Ishikawa (cell line): ENCODE results near the gene MATN3.

Experiments used
- CEBPB ChIP-seq: IDR thresholded peaks from 2 replicates; pipeline ENCODE4 v1.6.1; 2012
- CREB1 ChIP-seq: IDR thresholded peaks from 2 replicates; pipeline ENCODE4 v1.6.1; 2012; ENCODE audit warnings: low read depth
- EGR1 ChIP-seq: IDR thresholded peaks from 2 replicates; pipeline ENCODE4 v1.6.1; 2012
- EP300 ChIP-seq: IDR thresholded peaks from 2 replicates; pipeline ENCODE4 v1.6.1; 2012; ENCODE audit warnings: borderline replicate concordance
- FOXM1 ChIP-seq: IDR thresholded peaks from 2 replicates; pipeline ENCODE4 v1.6.1; 2012; ENCODE audit warnings: low read depth, borderline replicate concordance
- MAX ChIP-seq: IDR thresholded peaks from 2 replicates; pipeline ENCODE4 v1.6.1; 2012
- NFIC ChIP-seq: IDR thresholded peaks from 2 replicates; pipeline ENCODE4 v1.6.1; 2012
- RAD21 ChIP-seq: IDR thresholded peaks from 2 replicates; pipeline ENCODE4 v1.6.1; 2012; ENCODE audit warnings: low read depth
- REST ChIP-seq: IDR thresholded peaks from 2 replicates; pipeline ENCODE4 v1.6.1; 2012; ENCODE audit warnings: low read depth, mild to moderate bottlenecking
- TAF1 ChIP-seq: IDR thresholded peaks from 2 replicates; pipeline ENCODE4 v1.6.1; 2012; ENCODE audit warnings: low read depth, mild to moderate bottlenecking
- TCF12 ChIP-seq: IDR thresholded peaks from 2 replicates; pipeline ENCODE4 v1.6.1; 2012; ENCODE audit warnings: low read depth
- TEAD4 ChIP-seq: IDR thresholded peaks from 2 replicates; pipeline ENCODE4 v1.6.1; 2012
- USF1 ChIP-seq: IDR thresholded peaks from 2 replicates; pipeline ENCODE4 v1.6.1; 2012
- YY1 ChIP-seq: IDR thresholded peaks from 2 replicates; pipeline ENCODE4 v1.6.1; 2012; ENCODE audit warnings: low read depth
- ZBTB7A ChIP-seq: IDR thresholded peaks from 2 replicates; pipeline ENCODE4 v1.6.1; 2012; ENCODE audit warnings: low read depth

Gene MATN3

DNA sequence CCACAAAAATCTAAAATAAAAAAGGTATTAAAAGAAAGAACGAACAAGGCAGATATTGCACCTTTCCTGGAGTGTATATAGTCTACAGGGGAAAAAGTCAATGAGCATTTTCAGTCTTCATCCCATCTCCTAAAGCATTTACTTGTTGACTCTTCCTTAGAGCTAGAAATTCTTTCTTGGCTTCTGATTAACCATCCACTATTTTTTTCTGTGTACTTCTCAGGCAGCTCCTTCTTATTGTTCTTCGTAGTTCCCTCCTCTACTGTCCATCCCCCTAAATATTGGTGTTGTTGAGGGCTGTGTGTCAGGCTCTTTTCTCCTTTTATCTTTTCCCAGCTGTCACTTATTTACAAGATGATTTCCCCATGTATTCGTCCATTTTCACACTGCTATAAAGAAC is 42.5 kb upstream of the MATN3 start:
- TF ChIP-seq RAD21 (no peak), CREB1 (no peak), TAF1 (no peak), EP300 (no peak), TEAD4 (no peak), CEBPB (no peak), TCF12 (no peak), MAX (no peak)

- TF ChIP-seq FOXM1 (no peak), TCF12 (no peak), CEBPB (no peak), TEAD4 (no peak), YY1 (no peak), EP300 (no peak), MAX (no peak), CREB1 (no peak), RAD21 (no peak), TAF1 (no peak)
These were observed 41.7 kb upstream of the MATN3 start for GRCh38 chr2:20054119-20054518.

GRCh38 chr2:20052861-20053281 is 40.4 kb upstream of the MATN3 start:
- TF ChIP-seq FOXM1 (0 out of 2 replicates have a peak, but pooled peaks have one; percentile 18), EGR1 (peak; percentile 91), ZBTB7A (no peak), USF1 (no peak)

DNA sequence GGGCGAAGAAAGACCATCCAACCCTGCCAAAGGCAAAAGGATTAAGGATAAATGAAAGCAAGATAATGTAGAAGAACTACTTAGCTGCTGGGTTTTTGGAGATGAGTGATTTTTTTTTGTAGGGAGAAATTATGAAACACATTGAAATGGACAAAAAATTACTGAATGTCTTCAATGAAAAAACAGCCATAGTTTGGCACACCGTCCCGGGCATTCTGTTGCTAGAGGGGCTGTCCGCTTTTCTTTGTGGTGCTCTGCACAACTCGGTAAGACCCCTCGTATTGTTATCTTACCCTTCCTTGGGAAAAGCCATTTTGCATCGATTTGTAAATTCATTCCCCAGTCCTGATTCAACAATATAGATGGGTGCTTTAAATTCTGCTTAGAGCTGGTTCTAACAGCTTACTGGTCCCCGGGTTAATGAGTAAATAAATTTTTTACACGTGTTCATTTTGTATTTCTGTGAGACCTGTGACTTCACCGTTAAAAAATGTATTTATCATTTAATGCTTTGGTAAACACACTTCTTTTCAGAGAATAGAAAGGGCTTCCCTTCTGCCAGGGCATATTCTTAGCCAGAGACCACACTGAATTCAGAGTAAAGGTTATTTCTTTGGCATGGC is 39.9 kb upstream of the MATN3 start:
- TF ChIP-seq TAF1 (no peak), TEAD4 (no peak), ZBTB7A (0 out of 2 replicates have a peak, but pooled peaks have one; percentile 12)

- TF ChIP-seq RAD21 (no peak), TEAD4 (no peak), FOXM1 (no peak), TCF12 (peak; percentile 55; the same call in 1 of the 2 replicates), TAF1 (peak; percentile 79), REST (no peak), USF1 (peak; percentile 88), CREB1 (peak; percentile 84), NFIC (peak; percentile 35; the same call in 1 of the 2 replicates), ZBTB7A (no peak; the same call in 1 of the 2 replicates), CEBPB (no peak), EP300 (no peak), EGR1 (peak; percentile 75; the same call in 1 of the 2 replicates), MAX (peak; percentile 67), YY1 (0 out of 2 replicates have a peak, but pooled peaks have one; percentile 38)
These were observed 39.2 kb upstream of the MATN3 start, which contains the start of gene LAPTM4A for GRCh38 chr2:20051532-20052228. Gene LAPTM4A (minus strand): TSS chr2:20051628. CDS start chr2:20051520, 108 bp downstream.

GRCh38 chr2:20050646-20051531 is 38.4 kb upstream of the MATN3 start:
- TF ChIP-seq TCF12: no peak
- no peak for TF ChIP-seq USF1
- no peak for TF ChIP-seq EGR1
- TF ChIP-seq TEAD4: no peak
- no peak for TF ChIP-seq TAF1
- TF ChIP-seq YY1: no peak; the same call in 1 of the 2 replicates
- TF ChIP-seq MAX: no peak
- no peak for TF ChIP-seq CREB1
- TF ChIP-seq RAD21: no peak
- no peak for TF ChIP-seq NFIC
- no peak for TF ChIP-seq FOXM1
- TF ChIP-seq REST: no peak
- TF ChIP-seq EP300: no peak
- no peak for TF ChIP-seq CEBPB
- no peak; the same call in 1 of the 2 replicates for TF ChIP-seq ZBTB7A
